IMR-90 (cell line): ENCODE data around the gene ILK. TPM values are rescaled to one million over a fixed set of nuclear protein-coding genes. Genes with fewer than 3 reads are reported as not detected.

ENCODE experiments used
- ATAC-seq: fragments of 200-7000 bp; cut with Tn5 transposase; 2 replicates; pipeline ENCODE4 v1.9.1; 2020; ENCODE audit warnings: low read depth, mild to moderate bottlenecking, moderate library complexity
- BruUV-seq: library from RNA; stranded (reverse); fragments of 400-500 nt; replicated peaks from 2 replicates; lab custom pipeline; 2021; lab: Mats Ljungman, UMichigan
- CTCF ChIA-PET: fragments of 300-600 bp; formaldehyde crosslinking; extraction: SDS; loops from one replicate; lab custom pipeline; 2021; ENCODE audit warnings: antibody characterized with exemption; lab: Yijun Ruan, JAX
- POLR2A ChIA-PET: fragments of 300-600 bp; sonication (Branson Sonifier 250); formaldehyde crosslinking; loops from one replicate; lab custom pipeline; 2022; ENCODE audit warnings: antibody characterized with exemption; ENCODE audit not compliant: unreplicated experiment; lab: Charles Lee
- DNase-seq: peaks from one replicate; pipeline ENCODE4 v3.0.0; 2013
- H2AFZ ChIP-seq: replicated peaks from 2 replicates; pipeline ENCODE3; 2013; ENCODE audit warnings: low read length, mild to moderate bottlenecking; ENCODE audit not compliant: poor library complexity
- H2AK5ac ChIP-seq: 2 replicates; pipeline ENCODE4 v1.6.1; 2013; ENCODE audit warnings: low read depth, low read length, inconsistent platforms
- H2AK9ac ChIP-seq: replicated peaks from 2 replicates; pipeline ENCODE3; 2013; ENCODE audit warnings: mild to moderate bottlenecking, low read depth, low read length, moderate library complexity; ENCODE audit not compliant: poor library complexity
- H2BK120ac ChIP-seq: 2 replicates; pipeline ENCODE4 v1.6.1; 2013; ENCODE audit warnings: low read depth, low read length, inconsistent platforms
- H2BK15ac ChIP-seq: 3 replicates; pipeline ENCODE4 v1.6.1; 2013; ENCODE audit warnings: low read depth, low read length, inconsistent platforms
- H2BK20ac ChIP-seq: 2 replicates; pipeline ENCODE4 v1.6.1; 2013; ENCODE audit warnings: low read depth, mild to moderate bottlenecking, inconsistent platforms, low read length, moderate library complexity
- H2BK5ac ChIP-seq: 2 replicates; pipeline ENCODE4 v1.6.1; 2013; ENCODE audit warnings: mild to moderate bottlenecking, low read depth, low read length, inconsistent platforms; ENCODE audit not compliant: poor library complexity, severe bottlenecking
- H3K14ac ChIP-seq: replicated peaks from 2 replicates; pipeline ENCODE4 v1.6.1; 2013; ENCODE audit warnings: low read depth, low read length, inconsistent platforms
- H3K18ac ChIP-seq: 2 replicates; pipeline ENCODE4 v1.6.1; 2013; ENCODE audit warnings: low read depth, low read length, control low read depth
- H3K23ac ChIP-seq: 2 replicates; pipeline ENCODE4 v1.6.1; 2013; ENCODE audit warnings: low read depth, low read length, inconsistent platforms
- H3K27ac ChIP-seq: 2 replicates; pipeline ENCODE4 v1.5.1; 2013; ENCODE audit warnings: mild to moderate bottlenecking, control low read depth, low read length; ENCODE audit not compliant: insufficient read depth
- H3K27me3 ChIP-seq: 2 replicates; pipeline ENCODE4 v1.6.1; 2013; ENCODE audit warnings: low read length; ENCODE audit not compliant: control insufficient read depth, insufficient read depth
- H3K36me3 ChIP-seq: 2 replicates; pipeline ENCODE4 v1.6.1; 2013; ENCODE audit warnings: low read length, mixed read lengths; ENCODE audit not compliant: control insufficient read depth, insufficient read depth
- H3K4ac ChIP-seq: 2 replicates; pipeline ENCODE4 v1.6.1; 2013; ENCODE audit warnings: low read depth, low read length, inconsistent platforms
- H3K4me1 ChIP-seq: 2 replicates; pipeline ENCODE4 v1.6.1; 2013; ENCODE audit warnings: low read length, mixed read lengths; ENCODE audit not compliant: control insufficient read depth, insufficient read depth
- H3K4me2 ChIP-seq: 2 replicates; pipeline ENCODE4 v1.6.1; 2013; ENCODE audit warnings: low read depth, mild to moderate bottlenecking, control low read depth, low read length, moderate library complexity
- H3K4me3 ChIP-seq: 2 replicates; pipeline ENCODE4 v1.5.1; 2013; ENCODE audit warnings: low read depth, mild to moderate bottlenecking, control low read depth, low read length, moderate library complexity; ENCODE audit not compliant: insufficient read depth
- H3K56ac ChIP-seq: 2 replicates; pipeline ENCODE4 v1.6.1; 2013; ENCODE audit warnings: low read length, inconsistent platforms; ENCODE audit not compliant: insufficient read depth; ENCODE audit errors: extremely low read depth
- H3K79me1 ChIP-seq, 2 experiments: 2 replicates each; pipeline ENCODE4 v1.6.1; 2013; ENCODE audit warnings: low read length in 2 of 2, inconsistent platforms in 1 of 2, low read depth in 1 of 2
- H3K9ac ChIP-seq: 2 replicates; pipeline ENCODE4 v1.6.1; 2013; ENCODE audit warnings: low read depth, low read length, control low read depth
- H3K9me1 ChIP-seq: 2 replicates; pipeline ENCODE4 v1.6.1; 2013; ENCODE audit warnings: low read length, inconsistent platforms; ENCODE audit not compliant: insufficient read depth
- H3K9me3 ChIP-seq: 2 replicates; pipeline ENCODE4 v1.6.1; 2013; ENCODE audit warnings: low read length; ENCODE audit not compliant: control insufficient read depth, insufficient read depth
- H4K20me1 ChIP-seq: 2 replicates; pipeline ENCODE4 v1.6.1; 2013; ENCODE audit warnings: low read length, inconsistent platforms; ENCODE audit not compliant: insufficient read depth
- H4K5ac ChIP-seq: 2 replicates; pipeline ENCODE4 v1.6.1; 2013; ENCODE audit warnings: mild to moderate bottlenecking, low read depth, low read length, control low read depth
- H4K8ac ChIP-seq, 2 experiments: 2 replicates each; pipeline ENCODE4 v1.6.1; 2013; ENCODE audit warnings: low read depth in 2 of 2, low read length in 2 of 2, control low read depth in 1 of 2, inconsistent platforms in 1 of 2
- H4K91ac ChIP-seq: 2 replicates; pipeline ENCODE4 v1.6.1; 2013; ENCODE audit warnings: low read depth, low read length, inconsistent platforms; ENCODE audit not compliant: insufficient read depth
- CEBPB ChIP-seq: IDR thresholded peaks from 2 replicates; pipeline ENCODE4 v1.6.1; 2012; ENCODE audit warnings: low read depth, low read length, improper control_type of control experiment
- CTCF ChIP-seq: conservative IDR thresholded peaks from 2 replicates; pipeline ENCODE4 v1.5.1; 2012; ENCODE audit warnings: mild to moderate bottlenecking, low read depth, low read length, improper control_type of control experiment
- ELK1 ChIP-seq: fragments of 150-350 bp; IDR thresholded peaks from 2 replicates; pipeline ENCODE4 v1.6.1; 2016; ENCODE audit warnings: low read depth, mild to moderate bottlenecking, low read length, moderate library complexity, borderline replicate concordance
- MAZ ChIP-seq: IDR thresholded peaks from 2 replicates; pipeline ENCODE4 v1.6.1; 2012; ENCODE audit warnings: low read depth, mild to moderate bottlenecking, low read length, improper control_type of control experiment, moderate library complexity, borderline replicate concordance
- POLR2A ChIP-seq: IDR thresholded peaks from 2 replicates; pipeline ENCODE4 v1.6.1; 2012; ENCODE audit warnings: mild to moderate bottlenecking, low read depth, low read length
- RCOR1 ChIP-seq: IDR thresholded peaks from 2 replicates; pipeline ENCODE4 v1.6.1; 2012; ENCODE audit warnings: mild to moderate bottlenecking, low read length, improper control_type of control experiment; ENCODE audit not compliant: insufficient replicate concordance
- WGBS, 2 experiments: methylation state at CpG; one replicate each; pipeline versions ENCODE4 v1.1.5 to v1.1.7; 2013; ENCODE audit warnings: missing lambda C conversion rate in 2 of 2; ENCODE audit not compliant: insufficient read length in 1 of 2; ENCODE audit errors: extremely low coverage in 2 of 2; 5-methylcytosine and 5-hydroxymethylcytosine counted together
- dilution Hi-C: fragments of 300-500 bp; cut with HindIII; formaldehyde crosslinking; loops from one replicate; pipeline ENCODE4 v1.14.3; 2018; ENCODE audit warnings: low sequenced_read_pairs; ENCODE audit not compliant: unreplicated experiment
- in situ Hi-C: fragments of 300-500 bp; cut with MboI; formaldehyde crosslinking; loops from 3 replicates; pipeline ENCODE4 v1.14.3; 2019; ENCODE audit warnings: low sequenced_read_pairs, inconsistent platforms, mixed read lengths
- intact Hi-C: fragments of 100-400 bp; cut with micrococcal nuclease; formaldehyde crosslinking; loops from 2 replicates; pipeline ENCODE4 v1.10.0; 2022
- polyA plus RNA-seq, 3 experiments: library from polyadenylated mRNA; depleted of rRNA; stranded (reverse); fragments of >200 nt; gene quantifications; 2 replicates each; pipeline ENCODE4 v1.2.3, GENCODE V29; 2012; ENCODE audit warnings: low replicate concordance in 1 of 3
- total RNA-seq: library from RNA; depleted of rRNA; stranded (reverse); fragments of >200 nt; gene quantifications from 2 replicates; pipeline ENCODE4 v1.2.3, GENCODE V29; 2012
- TF ChIP-seq, protein P1 (sequence below): fragments of 150-350 bp; IDR thresholded peaks from 2 replicates; pipeline ENCODE4 v1.6.1; 2017; ENCODE audit warnings: mild to moderate bottlenecking, antibody characterized with exemption, low read length, low read depth

ILK gene
- total and polyA plus RNA-seq, 2 of the 4 experiments (the other 2 are of a cell fraction) = 339 to 389 TPM

DNA sequence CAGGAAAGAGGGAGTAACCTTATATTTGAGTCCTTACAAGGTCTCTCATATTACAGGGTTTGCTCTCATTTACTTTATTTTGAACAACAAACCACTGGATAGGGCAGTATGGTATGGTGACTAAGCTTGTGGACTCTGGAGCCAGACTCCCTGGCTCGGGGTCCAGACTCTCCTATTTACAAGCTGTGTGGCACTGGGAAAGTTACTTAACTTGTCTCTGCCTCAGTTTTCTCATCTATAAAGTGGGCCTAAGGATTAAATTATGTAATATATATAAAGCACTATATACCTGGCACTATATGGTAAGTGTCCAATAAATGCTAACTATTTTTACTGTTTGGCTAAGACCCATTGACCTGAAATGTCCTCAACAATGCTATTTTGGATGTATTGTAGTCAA is 53.8 kb downstream of the ILK start:
- Histone ChIP-seq H3K27ac (no peak overlapping the region), H2AFZ (no peak overlapping the region), H3K18ac (no peak overlapping the region), H2BK15ac (no peak overlapping the region), H3K4me1 (peaks cover 5% of the 10 kb centered on the region), H3K9me3 (no peaks in the 10 kb centered on the region), H4K20me1 (0 out of 2 replicates have a peak, but pooled peaks cover 3% of the 10 kb centered on the region), H3K36me3 (no peaks in the 10 kb centered on the region), H4K8ac (no peak overlapping the region), H4K91ac (no peak overlapping the region), H2AK5ac (no peak overlapping the region), H2AK9ac (no peak overlapping the region), H4K5ac (no peak overlapping the region), H2BK120ac (no peak overlapping the region), H2BK5ac (no peak overlapping the region), H3K4me2 (no peak overlapping the region), H3K56ac (no peak overlapping the region), H3K4ac (no peak overlapping the region), H3K9me1 (peaks cover 16% of the 10 kb centered on the region), H3K14ac (no peak overlapping the region), H3K79me1 (peaks cover 3 to 17% of the 10 kb centered on the region in 2 experiments; a peak in 2 of 4 replicates), H3K27me3 (peaks cover 15% of the 10 kb centered on the region), H2BK20ac (no peak overlapping the region), H3K4me3 (no peak overlapping the region), H3K23ac (no peak overlapping the region), H3K9ac (no peak overlapping the region)
- intact Hi-C loops (no loop called here), dilution Hi-C loops (no loop called here), in situ Hi-C loops (no loop called here)
- no peak for TF ChIP-seq POLR2A
- peak; percentile 70 for TF ChIP-seq RCOR1
- no peak for TF ChIP-seq CEBPB
- no peak for TF ChIP-seq MAZ
- TF ChIP-seq CTCF = no peak
- TF ChIP-seq, protein P1, sequence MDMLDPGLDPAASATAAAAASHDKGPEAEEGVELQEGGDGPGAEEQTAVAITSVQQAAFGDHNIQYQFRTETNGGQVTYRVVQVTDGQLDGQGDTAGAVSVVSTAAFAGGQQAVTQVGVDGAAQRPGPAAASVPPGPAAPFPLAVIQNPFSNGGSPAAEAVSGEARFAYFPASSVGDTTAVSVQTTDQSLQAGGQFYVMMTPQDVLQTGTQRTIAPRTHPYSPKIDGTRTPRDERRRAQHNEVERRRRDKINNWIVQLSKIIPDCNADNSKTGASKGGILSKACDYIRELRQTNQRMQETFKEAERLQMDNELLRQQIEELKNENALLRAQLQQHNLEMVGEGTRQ = no peak
- TF ChIP-seq ELK1 = no peak
- no CpG with 5 or more reads among the region's 1 CpG for WGBS, 2 experiments
- peak; percentile 28 for DNase-seq
- POLR2A ChIA-PET = no interaction called here
- CTCF ChIA-PET = no interaction called here
- no peak; the same call in 1 of the 2 replicates for ATAC-seq
- no TSS peak for BruUV-seq
